Stimulated activated naive CD8-positive, alpha-beta T cell treated with anti-CD3 and anti-CD28 coated beads, Interleukin-15, Interleukin-2, amounts not matched to agents 100 ng/mL and 50 ng/mL, for 24 hours (primary cell): ENCODE measurements around the gene ARHGAP23.
"Not testable (repeated sequence)": the region's sequence is repeated elsewhere in the genome, so short reads cannot be mapped to it uniquely, and the experiment has no call there.

Source experiments
- H3K27ac Mint-ChIP-seq: one replicate; pipeline ENCODE4 v1.8.0; 2021; ENCODE audit warnings: mild to moderate bottlenecking, mixed read lengths
- H3K27me3 Mint-ChIP-seq: one replicate; pipeline ENCODE4 v1.8.0; 2021; ENCODE audit warnings: mixed read lengths
- H3K36me3 Mint-ChIP-seq: one replicate; pipeline ENCODE4 v1.8.0; 2021; ENCODE audit warnings: low read depth, mixed read lengths
- H3K4me1 Mint-ChIP-seq: one replicate; pipeline ENCODE4 v1.8.0; 2021; ENCODE audit warnings: low read depth, mixed read lengths
- H3K4me3 Mint-ChIP-seq: one replicate; pipeline ENCODE4 v1.8.0; 2021; ENCODE audit warnings: mild to moderate bottlenecking, mixed read lengths
- H3K9me3 Mint-ChIP-seq: one replicate; pipeline ENCODE4 v1.8.0; 2021; ENCODE audit warnings: mixed read lengths

The ARHGAP23 gene

DNA sequence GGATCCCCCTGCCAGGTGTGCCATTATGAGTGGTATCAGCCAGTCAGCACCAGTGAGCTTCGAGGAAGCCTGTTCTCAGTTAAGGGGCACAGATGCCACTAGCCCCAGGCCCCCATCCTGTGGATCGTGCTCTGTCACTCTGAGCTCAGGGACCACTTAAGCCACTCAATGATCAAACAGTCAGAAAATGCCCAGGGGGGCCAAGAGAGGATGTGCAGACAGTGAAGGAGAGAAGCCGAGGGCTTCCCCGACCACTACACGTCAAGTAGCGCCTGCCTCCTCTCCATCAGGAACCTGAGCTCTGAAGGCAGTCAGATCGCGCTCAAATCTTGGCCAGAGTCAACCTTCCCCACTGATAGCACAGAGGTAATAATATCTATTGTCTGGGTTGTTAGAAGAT is 98.3 kb downstream of the ARHGAP23 start:
- H3K36me3 Mint-ChIP-seq, H3K9me3 Mint-ChIP-seq, H3K4me3 Mint-ChIP-seq, H3K4me1 Mint-ChIP-seq, H3K27ac Mint-ChIP-seq: not testable (repeated sequence)
- H3K27me3 Mint-ChIP-seq, result peaks cover 19% of the 10 kb centered on the region

DNA sequence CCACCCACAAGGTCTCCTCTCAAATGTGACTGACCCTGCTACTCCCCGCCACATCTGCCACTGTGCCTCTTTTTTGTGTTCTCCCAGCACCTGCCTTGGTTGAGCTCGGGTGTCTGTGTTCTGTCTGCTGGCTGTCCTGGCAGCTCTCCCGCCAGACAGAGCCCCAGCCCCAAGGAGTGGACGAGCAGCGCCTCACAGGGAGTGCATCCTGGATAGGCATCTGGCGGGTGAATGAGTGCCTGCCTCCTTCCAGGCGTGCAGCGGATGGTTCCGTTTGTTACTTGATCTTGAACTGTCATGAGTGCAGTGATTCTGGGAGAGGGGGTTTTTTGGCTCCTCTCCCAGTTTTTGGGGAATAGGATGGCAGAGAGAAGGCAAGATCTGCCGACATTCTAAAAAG is 99.9 kb downstream of the ARHGAP23 start:
- not testable (repeated sequence) for H3K27ac Mint-ChIP-seq, H3K9me3 Mint-ChIP-seq, H3K36me3 Mint-ChIP-seq, H3K4me1 Mint-ChIP-seq
- Mint-ChIP-seq H3K27me3 (peaks cover 24% of the 10 kb centered on the region), H3K4me3 (peak overlapping the region; percentile 13)

DNA sequence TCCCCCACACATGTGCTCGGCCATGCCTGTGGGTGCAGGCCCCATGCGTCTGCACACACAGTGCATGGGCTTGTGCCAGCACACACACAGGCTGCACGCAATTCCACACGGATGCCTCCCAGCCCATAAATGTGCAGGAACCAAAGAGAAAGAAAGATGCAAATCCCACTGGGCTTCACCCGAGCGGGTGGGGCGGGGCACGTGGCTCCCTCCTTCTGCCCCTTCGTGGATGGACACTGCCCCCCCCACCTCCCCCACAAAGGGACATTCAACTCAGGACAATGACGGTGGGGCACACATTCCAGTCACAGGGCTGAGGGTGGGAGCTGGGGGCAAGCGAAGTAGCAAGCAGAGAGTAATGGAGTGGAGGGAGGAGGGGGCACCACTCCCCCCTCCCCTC is 102.6 kb downstream of the ARHGAP23 start:
- not testable (repeated sequence) for H3K4me1 Mint-ChIP-seq, H3K9me3 Mint-ChIP-seq, H3K4me3 Mint-ChIP-seq, H3K27ac Mint-ChIP-seq, H3K36me3 Mint-ChIP-seq
- H3K27me3 Mint-ChIP-seq, result peaks cover 25% of the 10 kb centered on the region

DNA sequence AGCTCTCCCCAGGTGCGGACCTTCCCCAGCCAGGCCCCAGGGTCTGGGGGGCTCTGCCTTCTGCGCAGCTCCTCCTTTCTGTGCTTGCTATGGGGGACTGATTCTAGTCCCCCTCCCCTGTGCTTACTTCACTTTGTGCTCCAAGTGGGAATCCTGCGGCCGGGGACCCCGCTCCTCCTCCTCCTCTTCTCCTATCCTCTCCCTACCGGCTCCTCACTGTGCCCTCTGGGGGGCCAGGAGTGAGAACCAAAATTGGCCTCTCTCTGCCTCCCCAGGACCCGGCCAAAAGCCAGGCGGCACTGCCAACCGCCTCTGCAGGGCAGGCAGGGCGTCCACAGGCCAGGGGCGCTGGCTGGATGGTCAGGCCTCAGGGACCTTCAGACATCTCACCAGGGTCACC is 103.5 kb downstream of the ARHGAP23 start:
- H3K27me3 Mint-ChIP-seq, result peaks cover 34% of the 10 kb centered on the region
- not testable (repeated sequence) for H3K27ac Mint-ChIP-seq, H3K36me3 Mint-ChIP-seq, H3K4me3 Mint-ChIP-seq, H3K4me1 Mint-ChIP-seq, H3K9me3 Mint-ChIP-seq

DNA sequence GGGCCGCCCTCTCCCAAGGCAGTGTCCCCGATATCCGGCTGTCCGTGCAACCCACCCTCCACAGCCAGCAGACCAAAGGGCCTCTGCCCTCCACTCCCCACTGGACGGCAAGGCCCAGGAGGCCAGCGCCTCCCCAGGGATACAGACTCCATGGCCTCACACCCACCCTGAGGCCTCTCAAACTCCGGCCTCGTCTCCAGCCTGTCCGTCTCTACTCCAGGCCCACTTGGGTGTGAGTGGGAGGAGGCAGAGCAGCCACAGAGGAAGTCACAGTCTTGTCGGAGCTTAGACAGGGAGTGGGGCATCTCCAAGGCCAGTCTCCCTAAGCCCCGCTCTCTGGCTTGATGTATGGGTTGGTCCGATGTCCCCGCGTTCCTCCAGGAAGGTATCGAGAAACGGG is 104.2 kb downstream of the ARHGAP23 start:
- Mint-ChIP-seq H3K27ac (no peak overlapping the region), H3K9me3 (no peaks in the 10 kb centered on the region), H3K4me3 (no peak overlapping the region), H3K36me3 (no peaks in the 10 kb centered on the region), H3K4me1 (peaks cover 10% of the 10 kb centered on the region), H3K27me3 (peaks cover 34% of the 10 kb centered on the region)

DNA sequence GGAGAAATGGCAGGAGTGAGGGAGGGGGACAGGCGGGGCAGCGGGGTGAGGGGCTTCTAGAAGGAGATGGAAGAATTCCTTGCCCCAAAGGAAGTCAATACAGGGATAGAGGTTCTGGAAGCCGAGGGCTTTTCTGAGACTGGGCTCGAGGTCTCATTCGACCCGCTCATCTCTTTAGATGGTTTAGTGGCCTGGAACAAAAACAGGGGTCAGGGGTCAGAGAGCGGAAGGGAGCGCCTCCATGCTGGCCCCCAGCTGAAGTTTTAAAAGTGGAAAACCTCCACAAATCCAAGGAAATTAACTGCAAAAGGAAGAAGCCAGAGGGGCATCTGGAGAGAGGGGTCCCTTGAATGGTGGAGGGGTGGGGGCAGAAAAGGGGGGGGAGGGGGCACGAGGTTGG is 105.0 kb downstream of the ARHGAP23 start:
- Mint-ChIP-seq H3K4me3 (no peak overlapping the region), H3K36me3 (no peaks in the 10 kb centered on the region), H3K27me3 (peaks cover 29% of the 10 kb centered on the region), H3K27ac (no peak overlapping the region), H3K4me1 (peaks cover 5% of the 10 kb centered on the region), H3K9me3 (no peaks in the 10 kb centered on the region)

DNA sequence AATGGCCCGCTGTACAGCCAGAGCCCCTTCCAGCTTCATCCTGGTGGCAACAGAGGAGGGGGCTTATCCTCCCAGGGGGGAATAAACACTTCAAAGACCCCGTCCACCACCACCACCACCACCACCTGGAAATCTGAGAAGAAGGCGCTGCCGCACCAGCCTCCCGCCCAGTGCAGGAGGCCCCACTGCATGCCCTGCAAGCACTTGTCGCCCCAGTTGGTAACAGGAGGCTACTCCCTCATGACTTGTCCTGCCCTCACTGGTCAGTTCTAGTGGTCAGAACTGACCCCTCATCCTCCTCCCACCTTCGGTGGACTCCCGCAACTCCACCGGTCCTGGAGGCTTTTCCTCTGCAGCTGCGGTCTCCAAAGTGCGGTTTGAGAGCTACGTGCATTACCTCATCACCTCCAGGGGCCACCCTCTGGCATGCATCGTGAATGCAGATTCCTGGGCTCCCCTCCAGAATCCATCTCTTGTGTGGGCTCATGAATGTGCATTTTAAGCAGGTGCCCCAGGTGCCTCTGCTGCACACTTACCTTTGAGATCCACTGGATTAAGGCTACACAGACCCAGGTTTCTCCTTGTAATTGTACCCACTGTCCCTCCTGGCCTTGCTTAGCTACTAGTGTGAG is 105.7 kb downstream of the ARHGAP23 start:
- H3K36me3 Mint-ChIP-seq, result no peaks in the 10 kb centered on the region

DNA sequence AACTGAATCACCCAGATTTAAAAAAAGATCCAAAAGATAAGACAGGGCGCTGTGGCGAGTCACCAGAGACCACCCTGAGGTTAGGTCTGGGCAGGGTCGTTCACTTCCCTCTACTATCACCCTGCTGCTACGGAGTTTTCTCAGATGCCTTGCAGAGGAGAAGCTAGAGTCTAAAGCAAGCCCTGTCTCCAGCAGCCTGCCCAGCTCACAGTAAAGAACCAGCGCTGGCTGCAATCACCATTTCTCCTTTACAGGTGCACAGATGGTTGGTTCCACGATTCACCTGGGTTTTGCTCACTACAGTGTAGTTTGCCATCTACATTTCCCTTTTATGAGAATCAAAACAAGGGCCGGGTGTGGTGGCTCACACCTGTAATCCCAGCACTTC is 106.2 kb downstream of the ARHGAP23 start:
- no peaks in the 10 kb centered on the region for H3K4me1 Mint-ChIP-seq
- no peaks in the 10 kb centered on the region for H3K9me3 Mint-ChIP-seq
- peaks cover 24% of the 10 kb centered on the region for H3K27me3 Mint-ChIP-seq
- H3K27ac Mint-ChIP-seq, result no peak overlapping the region
- no peak overlapping the region for H3K4me3 Mint-ChIP-seq
- H3K36me3 Mint-ChIP-seq, result no peaks in the 10 kb centered on the region

More for the DNA sequence above, 105.7 kb downstream of the ARHGAP23 start:
- H3K4me1 Mint-ChIP-seq, result no peaks in the 10 kb centered on the region
- no peak overlapping the region for H3K27ac Mint-ChIP-seq
- no peaks in the 10 kb centered on the region for H3K9me3 Mint-ChIP-seq
- H3K27me3 Mint-ChIP-seq, result peaks cover 24% of the 10 kb centered on the region
- no peak overlapping the region for H3K4me3 Mint-ChIP-seq

DNA sequence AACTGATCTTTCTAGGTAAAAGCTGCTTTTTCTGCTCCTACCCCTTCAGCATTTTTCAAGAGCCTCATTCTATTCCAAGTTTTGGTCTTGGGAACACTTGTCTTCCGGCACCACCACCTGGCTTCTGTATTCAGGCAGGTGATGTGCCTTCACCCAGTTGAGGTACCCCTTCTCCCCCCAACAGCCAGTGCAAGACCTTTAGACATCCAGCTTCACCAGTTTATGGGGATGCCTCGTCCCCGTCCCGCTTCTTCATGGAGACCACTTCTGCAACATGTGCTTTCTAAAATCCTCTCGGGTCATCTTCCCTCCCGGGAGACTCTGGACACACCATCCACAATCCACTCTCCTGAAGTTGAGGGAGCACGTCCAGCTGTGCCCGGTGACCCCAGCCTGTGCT is 107.6 kb downstream of the ARHGAP23 start:
- Mint-ChIP-seq H3K4me1 (no peaks in the 10 kb centered on the region), H3K9me3 (no peaks in the 10 kb centered on the region), H3K36me3 (no peaks in the 10 kb centered on the region), H3K4me3 (no peak overlapping the region), H3K27ac (no peak overlapping the region), H3K27me3 (peaks cover 15% of the 10 kb centered on the region)

DNA sequence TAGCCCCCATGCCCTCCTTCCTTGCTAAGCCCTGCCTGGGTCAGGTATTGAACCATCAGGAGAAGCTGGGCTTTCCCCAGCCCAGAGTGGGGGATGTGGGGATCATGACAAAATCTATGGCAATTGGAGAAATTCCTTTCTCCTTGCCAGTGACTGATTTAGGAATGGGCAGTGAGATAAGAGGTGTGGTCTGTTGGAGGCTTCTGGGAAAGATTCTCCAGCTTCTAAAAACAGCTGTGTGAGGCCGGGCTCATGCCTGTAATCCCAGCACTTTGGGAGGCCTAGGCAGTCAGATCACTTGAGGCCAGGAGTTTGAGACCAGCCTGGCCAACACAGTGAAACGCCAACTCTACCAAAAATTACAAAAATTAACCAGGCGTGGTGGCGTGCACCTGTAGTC is 108.4 kb downstream of the ARHGAP23 start:
- Mint-ChIP-seq H3K9me3 (no peaks in the 10 kb centered on the region), H3K4me3 (no peak overlapping the region), H3K4me1 (no peaks in the 10 kb centered on the region), H3K27me3 (peaks cover 14% of the 10 kb centered on the region), H3K36me3 (no peaks in the 10 kb centered on the region), H3K27ac (no peak overlapping the region)

DNA sequence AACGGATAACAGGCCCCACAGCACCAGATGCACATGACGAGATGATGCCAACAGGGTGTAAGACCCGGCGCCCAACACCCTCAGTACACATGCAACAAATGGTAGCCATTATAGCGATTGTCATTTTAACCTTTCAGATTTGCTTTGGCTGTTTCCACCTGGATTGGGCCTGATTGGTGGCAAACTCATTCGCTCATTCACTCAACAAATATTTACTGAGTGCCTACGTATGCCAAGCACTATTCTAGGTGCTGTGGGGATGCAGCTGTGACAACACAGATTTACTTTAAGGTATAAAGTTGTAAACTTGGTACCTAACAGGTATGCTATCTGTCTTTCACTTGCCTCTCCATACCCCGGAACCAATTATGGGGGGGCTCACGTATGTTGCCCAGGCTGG is 110.6 kb downstream of the ARHGAP23 start:
- H3K4me3 Mint-ChIP-seq, result no peak overlapping the region
- H3K36me3 Mint-ChIP-seq, result no peaks in the 10 kb centered on the region
- no peak overlapping the region for H3K27ac Mint-ChIP-seq
- peaks cover 10% of the 10 kb centered on the region for H3K27me3 Mint-ChIP-seq
- H3K9me3 Mint-ChIP-seq, result no peaks in the 10 kb centered on the region
- H3K4me1 Mint-ChIP-seq, result no peaks in the 10 kb centered on the region

DNA sequence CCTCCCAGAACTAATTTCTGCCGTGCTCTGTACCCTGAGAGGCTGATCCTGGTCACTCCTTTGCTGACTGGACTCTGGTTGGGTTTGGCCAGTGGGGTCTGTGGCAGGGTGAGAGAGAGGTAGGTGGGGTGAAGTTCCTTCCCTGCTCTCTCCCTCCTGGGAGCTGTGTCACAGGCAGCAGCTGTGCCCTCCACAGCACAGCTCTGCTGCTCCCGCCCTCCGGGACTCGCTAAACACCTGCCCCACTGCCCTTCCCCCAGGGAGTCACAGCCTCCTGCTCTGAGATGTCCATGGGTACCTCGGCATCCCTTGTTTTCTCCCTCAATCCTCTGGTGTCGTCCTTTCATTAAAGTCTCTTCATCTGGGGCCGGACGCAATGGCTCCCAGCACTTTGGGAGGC is 111.1 kb downstream of the ARHGAP23 start:
- Mint-ChIP-seq H3K4me1 (no peaks in the 10 kb centered on the region), H3K27ac (no peak overlapping the region), H3K36me3 (no peaks in the 10 kb centered on the region), H3K9me3 (no peaks in the 10 kb centered on the region), H3K27me3 (peaks cover 10% of the 10 kb centered on the region), H3K4me3 (no peak overlapping the region)

DNA sequence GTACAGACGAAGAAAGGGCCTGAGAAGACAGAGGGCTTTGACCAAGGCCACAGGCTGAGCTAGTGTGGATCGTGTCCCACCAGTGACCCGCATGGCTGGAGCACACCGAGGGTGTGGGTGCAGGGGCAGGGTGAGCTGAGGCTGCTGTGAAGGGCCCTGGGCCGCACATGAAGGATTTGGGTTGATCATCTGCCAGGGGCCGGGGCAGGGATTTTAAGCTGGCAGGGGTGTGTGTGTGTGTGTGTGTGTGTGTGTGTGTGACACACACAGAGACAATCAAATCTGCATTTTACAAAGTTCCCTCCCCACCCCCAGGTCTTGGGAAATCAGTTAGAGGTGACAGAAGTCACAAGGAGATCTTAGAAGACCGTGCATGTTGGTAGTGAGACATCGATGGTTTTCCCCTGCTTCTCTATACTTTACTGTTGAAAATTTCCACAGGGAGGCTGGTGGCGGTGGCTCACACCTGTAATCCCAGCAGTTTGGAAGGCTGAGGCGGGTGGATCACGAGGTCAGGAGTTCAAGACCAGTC is 112.3 kb downstream of the ARHGAP23 start:
- no peak overlapping the region for H3K27ac Mint-ChIP-seq
- H3K36me3 Mint-ChIP-seq, result no peaks in the 10 kb centered on the region
- H3K9me3 Mint-ChIP-seq, result no peaks in the 10 kb centered on the region
- peaks cover 10% of the 10 kb centered on the region for H3K27me3 Mint-ChIP-seq
- H3K4me3 Mint-ChIP-seq, result no peak overlapping the region
- H3K4me1 Mint-ChIP-seq, result no peaks in the 10 kb centered on the region

DNA sequence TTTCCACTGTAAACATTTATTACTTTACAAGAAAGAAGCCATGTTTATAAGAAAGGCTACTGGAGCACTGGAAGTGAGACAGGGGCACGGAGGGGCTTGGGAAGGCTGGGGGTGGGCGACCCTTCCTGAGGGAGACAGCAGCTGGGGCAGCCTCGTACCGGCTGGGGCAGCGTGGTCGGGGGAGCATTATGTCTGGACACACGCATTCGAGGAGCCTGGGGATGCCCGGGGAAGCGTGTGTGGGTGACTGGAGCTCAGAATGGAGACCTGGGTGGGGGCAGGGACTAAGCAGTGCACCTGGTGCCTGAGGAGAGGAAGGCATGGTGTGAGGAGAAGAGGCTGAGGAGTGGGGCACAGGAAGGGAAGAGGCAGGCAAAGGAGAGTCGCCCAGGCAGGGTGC is 113.0 kb downstream of the ARHGAP23 start:
- Mint-ChIP-seq H3K9me3 (no peaks in the 10 kb centered on the region), H3K36me3 (no peaks in the 10 kb centered on the region), H3K27me3 (peaks cover 5% of the 10 kb centered on the region), H3K4me3 (no peak overlapping the region), H3K4me1 (no peaks in the 10 kb centered on the region), H3K27ac (no peak overlapping the region)

DNA sequence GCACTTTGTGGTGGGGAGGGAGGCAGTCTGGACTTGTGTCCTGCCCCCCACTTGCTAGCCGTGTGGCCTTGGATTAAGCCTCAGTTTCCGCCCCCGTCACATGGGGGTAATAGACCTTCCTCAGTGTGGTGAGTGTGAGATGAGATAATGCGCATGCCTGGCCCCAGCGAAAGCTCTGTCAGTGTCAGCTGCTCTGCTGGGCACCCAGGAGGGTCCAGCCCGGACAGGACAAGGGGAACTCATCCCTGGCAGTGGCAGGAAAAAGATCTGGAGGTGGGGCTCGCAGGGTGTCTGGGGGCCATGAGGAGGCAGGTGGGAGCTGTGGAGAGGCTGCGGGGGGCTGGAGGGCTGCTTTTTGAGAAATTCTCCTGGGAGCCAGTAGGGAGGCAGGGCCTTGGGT is 114.0 kb downstream of the ARHGAP23 start:
- H3K27ac Mint-ChIP-seq, result no peak overlapping the region
- H3K9me3 Mint-ChIP-seq, result no peaks in the 10 kb centered on the region

DNA sequence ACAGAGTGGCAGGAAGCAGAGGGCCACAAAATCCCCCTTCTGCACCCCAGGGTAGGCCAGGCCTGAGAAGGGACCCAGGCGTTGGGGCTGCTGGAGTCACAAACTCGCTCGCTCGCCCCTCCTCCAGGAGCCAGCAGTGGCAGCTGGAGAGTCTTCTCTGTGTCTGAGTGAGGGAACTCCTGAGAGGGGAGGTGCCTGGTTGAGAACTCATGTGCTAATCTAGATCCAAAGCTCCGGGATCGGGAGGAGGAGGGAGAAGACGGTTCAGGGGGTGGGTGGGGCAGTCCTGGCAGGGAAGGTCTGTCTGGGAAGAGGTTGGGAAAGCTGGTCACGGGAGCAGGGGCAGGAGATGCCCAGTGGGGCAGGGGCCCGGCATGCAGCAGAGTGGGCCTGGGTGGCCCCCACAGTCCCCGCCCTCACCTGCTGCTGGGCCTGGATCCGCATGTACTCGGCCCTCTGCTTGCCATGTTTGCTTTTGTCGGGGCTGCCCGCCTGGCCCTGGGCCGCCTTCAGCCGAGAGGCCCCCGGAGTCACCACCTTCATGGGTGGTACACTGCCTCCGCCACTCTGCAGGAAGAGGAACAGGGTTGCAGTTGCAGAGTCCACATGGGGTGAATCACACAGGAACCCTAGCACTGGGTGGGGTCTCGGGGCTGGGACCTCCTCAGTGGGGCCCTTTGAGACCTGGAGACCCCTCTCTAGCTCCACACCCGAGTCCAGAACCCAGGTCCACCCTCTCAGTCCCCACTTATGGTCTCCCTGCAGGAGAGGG is 115.3 kb downstream of the ARHGAP23 start:
- H3K4me3 Mint-ChIP-seq, result no peak overlapping the region
- H3K9me3 Mint-ChIP-seq, result no peaks in the 10 kb centered on the region
- H3K27ac Mint-ChIP-seq, result no peak overlapping the region
- H3K36me3 Mint-ChIP-seq, result no peaks in the 10 kb centered on the region
- peaks cover 7% of the 10 kb centered on the region for H3K27me3 Mint-ChIP-seq
- H3K4me1 Mint-ChIP-seq, result no peaks in the 10 kb centered on the region

More for the DNA sequence above, 114.0 kb downstream of the ARHGAP23 start:
- no peaks in the 10 kb centered on the region for H3K36me3 Mint-ChIP-seq
- no peaks in the 10 kb centered on the region for H3K4me1 Mint-ChIP-seq
- peaks cover 7% of the 10 kb centered on the region for H3K27me3 Mint-ChIP-seq
- no peak overlapping the region for H3K4me3 Mint-ChIP-seq
